Activated CD4-positive, alpha-beta T cell treated with anti-CD3 and anti-CD28 coated beads, Interleukin-2, amount 50 U/mL, for 4 hours (primary cell): ENCODE measurements around the gene ZNF385B.
A peak's percentile ranks its signal among the peaks of the same experiment; 100 is the strongest.

Experiments
- DNase-seq, 2 experiments: peaks; one replicate each; pipeline ENCODE4 v3.0.0-alpha.2; 2020

ZNF385B gene

DNA sequence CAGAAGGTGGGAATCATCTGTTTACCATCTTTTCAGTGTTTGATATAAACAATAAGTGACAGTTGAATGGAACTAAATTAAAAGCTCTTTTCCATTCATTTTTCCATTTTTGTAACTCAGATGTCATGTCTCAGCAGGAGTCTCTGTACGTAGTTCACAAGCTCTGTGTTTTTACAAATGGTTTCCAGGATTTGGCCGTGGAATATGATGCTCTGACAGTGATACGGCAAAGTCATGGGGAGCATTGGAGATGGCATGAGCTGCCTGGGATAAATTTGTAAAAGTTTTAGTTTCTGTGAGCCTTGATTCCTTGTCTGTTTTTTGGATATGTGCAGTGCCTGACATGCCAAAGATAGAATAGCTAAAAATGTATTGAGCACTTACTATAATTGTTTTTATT lies 428.7 kb downstream of the ZNF385B start:
- DNase-seq, result no peak

DNA sequence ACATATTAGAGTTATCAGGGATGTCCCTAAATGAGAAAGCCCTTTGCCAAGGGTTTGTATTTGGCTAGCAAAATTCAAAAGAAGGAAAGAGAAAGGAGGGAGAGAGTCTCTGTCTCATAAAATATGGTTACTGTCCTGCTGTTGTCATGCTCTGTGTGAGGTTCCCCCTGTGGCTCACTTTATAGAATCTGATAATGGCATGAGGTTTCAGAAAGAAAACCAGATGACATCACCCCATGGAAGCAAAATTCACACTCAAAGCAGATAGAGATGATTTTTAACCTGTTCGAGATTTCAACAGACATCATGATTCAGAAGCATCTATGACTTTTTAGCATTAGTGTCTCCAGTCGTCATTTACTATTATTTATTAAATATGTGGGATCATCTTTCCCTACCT lies 431.8 kb downstream of the ZNF385B start:
- no peak for DNase-seq

DNA sequence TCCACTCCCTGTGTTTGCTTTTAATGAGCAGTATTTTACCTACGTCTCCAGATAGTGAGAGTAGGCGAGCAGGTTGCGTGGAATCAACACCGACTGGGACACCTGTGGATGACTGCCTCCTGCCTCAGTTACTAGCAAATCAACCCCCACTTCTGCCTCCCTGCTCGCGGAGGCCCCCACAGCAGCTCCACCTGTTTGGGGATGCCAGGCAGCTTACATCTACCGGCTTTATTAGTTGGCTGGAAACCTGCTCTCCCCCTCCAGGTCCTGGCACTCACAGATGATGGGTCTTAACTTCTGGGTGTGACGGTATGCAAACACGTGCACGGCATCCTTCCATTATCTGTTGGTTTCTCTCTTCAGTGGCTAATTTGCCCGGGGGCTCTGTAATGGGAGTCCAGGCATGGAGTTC lies 432.3 kb downstream of the ZNF385B start:
- no peak for DNase-seq

DNA sequence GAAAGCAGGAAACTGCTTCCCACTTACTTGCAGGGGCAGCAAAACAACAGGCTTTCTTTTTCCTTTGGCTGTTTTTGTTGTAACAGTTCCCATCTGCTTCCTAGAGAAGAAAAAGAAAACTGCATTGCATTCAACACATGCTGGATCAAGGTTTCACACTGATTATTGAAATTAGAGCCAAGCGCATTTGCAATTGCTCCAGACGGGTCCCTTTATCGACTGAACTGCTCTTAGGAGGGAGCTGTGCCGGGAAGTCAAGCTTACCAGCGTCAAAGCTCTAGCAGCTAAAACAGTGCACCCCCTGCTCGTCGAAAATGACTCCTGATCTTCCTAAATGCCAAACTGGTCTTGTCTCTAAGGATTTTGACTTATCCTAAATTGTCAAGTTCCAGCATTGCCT lies 432.8 kb downstream of the ZNF385B start:
- DNase-seq, result no peak

DNA sequence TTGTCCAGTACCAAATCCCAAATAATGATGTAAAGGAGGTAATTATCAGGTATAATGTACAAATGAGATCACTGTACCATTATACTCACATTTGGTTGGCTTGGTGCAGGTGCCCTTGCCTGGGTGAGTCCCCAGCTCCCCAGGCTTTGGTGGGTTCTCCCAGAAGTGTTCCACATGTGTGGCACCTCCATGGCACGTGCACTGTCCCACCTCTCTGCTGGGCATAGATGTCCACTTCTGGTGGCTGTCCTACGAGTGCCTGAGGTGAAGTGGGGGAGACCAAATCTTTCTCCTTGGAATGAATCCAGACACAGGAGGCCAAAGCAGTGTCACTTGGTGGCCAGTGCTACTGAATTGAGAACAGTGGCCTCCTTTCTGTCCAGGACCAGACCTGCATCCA lies 434.3 kb downstream of the ZNF385B start:
- no peak for DNase-seq

DNA sequence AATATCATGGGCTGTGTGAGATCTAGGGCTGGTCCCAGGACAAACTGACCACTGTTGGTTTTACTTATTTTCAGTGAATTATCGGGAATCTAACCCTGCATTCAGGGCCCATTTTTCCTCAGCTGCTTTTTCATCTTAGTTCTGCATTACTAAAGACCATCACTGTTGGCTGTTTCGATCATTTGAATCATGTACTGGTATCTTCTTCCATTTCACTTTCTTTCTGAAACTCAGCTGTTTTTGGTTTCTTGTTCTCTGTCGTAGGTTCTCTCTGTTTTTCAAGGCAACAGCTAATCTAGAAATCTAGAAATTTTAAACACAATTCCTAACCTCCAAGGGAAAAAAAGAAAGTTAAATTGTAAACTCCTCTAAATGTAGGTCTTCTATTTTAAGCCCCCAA lies 436.8 kb downstream of the ZNF385B start:
- no peak for DNase-seq

DNA sequence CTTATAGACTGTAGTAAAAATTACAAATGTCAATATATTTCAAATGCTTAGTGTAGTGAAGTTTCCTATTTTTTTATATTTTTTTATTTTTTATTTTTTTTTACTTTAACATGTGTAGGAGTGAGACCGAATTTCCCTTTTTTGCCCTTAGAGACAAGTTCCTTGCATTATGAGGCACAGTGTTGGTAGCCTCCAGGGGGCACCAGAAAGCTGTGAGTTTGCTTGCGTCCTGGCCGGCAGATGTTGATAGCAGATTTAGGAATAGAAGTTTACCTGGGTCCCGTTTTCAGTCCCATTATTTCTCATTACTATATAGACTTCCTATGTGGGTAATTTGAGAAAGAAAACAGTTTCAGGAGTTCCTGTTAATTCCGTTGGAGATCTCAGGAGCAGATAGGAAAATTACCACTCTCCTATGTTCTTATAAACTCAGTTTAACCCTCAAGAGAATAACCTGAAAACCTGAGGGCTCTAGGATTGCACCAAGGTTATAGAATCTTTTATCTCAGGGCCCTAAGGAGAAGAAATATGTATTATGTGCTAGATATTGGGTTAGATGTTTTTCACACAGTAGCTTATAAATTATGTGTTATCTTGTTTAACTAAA lies 439.3 kb downstream of the ZNF385B start:
- DNase-seq, result peak; percentile 11 to 25

DNA sequence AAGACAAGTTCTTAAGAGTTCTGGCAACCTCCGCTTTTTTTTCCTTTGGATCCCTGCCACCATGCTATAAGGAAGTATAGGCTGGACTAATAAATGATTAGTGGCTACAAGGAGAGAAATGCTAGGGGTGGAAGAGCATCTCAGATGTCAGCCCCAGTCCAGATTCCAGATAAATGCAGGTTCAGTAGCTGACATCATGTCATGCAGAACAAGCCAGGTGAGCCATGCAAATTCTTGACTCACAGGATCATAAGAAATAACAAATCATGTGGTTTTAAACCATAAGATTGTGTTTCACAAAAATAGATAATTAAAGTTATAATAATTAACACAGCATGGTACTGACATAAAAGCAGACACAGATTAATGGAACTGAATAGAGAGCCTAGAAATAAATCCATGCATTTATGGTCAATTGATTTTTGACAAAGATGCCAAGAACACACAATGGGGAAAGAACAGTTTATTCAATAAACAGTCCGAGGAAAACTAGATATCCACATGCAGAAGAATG lies 443.9 kb downstream of the ZNF385B start:
- no peak for DNase-seq

DNA sequence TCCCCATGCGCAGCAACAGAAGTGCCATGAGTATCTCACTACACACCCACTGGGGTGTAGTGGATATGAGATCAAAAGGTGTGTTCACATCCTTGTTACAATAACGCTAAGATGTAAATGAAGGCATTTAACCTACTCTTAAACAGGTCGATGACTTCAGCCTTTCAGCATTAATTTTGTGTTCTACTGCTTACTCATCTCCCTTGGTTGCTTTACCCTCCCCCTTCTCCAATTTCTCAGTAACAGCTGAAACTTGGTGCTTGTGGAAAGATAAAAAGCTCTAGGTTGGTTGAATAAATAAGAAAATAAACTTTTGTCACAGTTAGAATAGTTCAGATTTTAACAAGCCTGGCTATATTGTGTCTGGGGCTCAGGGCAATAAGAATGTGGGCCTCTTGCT lies 449.3 kb downstream of the ZNF385B start:
- DNase-seq, result no peak

DNA sequence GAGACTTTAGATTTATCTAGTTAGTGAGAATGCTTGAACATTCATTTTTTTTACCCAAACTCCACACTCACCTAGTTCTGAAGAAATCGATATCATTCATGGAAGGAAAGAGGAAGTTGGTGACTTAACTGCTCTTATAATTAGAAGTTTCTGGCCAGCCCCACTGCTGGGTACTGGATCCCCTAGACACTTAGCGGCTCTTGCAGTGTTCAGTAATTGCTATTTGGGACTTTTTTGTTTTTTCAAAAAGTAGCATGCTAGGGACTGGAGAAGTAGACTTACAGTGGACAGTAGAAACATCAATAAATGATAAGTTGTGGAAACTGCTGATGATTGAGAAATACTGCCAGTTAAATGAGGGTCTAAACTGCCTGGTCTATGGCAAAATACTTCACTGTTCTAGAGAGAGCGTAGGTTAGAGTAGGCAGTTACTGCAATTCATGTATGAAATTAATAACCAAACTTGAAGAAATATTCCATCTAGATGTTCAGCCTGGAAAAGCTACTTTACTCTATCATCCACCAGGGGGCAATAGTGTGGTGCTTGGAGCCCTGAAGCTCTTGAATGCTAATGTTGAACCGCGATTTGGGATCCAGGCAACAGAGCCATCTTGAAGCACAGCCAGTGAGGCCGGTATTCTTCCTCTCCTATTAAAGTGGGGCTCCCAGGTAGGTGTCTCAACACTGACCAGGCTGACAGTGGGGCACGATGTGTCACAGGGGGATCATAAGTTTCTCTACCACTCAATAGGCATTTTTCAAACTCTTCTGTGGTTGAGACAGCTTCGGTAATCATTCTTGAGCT lies 450.7 kb downstream of the ZNF385B start:
- no peak for DNase-seq

DNA sequence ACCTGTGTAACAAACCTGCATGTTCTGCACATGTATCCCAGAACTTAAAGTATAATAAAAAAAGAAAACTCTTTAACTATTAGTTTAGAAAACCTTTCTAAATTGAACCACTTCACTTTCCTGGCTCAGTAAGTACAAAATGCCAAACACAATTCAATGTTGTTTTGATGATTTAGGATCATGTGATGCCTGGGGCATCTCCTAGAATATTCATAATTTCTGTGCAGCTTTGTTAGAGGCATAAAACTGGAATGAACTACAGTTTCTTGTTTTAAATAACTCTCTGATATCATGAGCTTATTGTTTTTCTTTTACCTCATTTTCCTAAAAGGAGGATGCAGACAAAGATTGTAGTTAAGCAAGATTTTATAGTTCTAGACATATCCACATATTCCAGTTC lies 457.8 kb downstream of the ZNF385B start:
- DNase-seq, result no peak

DNA sequence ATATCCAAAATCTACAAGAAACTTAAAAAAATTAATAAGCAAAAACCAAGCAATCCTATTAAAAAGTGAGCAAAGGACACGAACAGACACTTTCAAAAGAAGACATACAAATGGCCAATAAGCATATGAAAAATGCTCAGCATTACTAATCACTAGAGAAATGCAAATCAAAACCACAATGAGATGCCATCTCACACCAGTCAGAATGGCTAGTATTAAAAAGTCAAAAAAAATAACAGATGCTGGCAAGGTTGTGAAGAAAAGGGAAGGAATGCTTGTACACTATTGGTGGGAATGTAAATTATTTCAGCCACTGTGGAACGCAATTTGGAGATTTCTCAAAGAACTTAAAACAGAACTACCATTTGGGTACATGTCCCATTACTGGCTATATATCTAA lies 467.9 kb downstream of the ZNF385B start:
- no peak for DNase-seq
